ENCODE measurements around the gene PGAP3.

DNA sequence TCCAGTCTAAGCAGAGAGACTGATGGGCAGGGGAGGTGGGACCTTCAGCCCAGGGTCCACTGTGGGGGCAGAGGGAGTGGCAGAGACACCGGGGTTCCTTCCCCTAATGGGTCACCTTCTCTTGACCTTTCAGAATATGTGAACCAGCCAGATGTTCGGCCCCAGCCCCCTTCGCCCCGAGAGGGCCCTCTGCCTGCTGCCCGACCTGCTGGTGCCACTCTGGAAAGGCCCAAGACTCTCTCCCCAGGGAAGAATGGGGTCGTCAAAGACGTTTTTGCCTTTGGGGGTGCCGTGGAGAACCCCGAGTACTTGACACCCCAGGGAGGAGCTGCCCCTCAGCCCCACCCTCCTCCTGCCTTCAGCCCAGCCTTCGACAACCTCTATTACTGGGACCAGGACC, 39.7 kb upstream of the PGAP3 start:
- TF ChIP-seq, protein P1, sequence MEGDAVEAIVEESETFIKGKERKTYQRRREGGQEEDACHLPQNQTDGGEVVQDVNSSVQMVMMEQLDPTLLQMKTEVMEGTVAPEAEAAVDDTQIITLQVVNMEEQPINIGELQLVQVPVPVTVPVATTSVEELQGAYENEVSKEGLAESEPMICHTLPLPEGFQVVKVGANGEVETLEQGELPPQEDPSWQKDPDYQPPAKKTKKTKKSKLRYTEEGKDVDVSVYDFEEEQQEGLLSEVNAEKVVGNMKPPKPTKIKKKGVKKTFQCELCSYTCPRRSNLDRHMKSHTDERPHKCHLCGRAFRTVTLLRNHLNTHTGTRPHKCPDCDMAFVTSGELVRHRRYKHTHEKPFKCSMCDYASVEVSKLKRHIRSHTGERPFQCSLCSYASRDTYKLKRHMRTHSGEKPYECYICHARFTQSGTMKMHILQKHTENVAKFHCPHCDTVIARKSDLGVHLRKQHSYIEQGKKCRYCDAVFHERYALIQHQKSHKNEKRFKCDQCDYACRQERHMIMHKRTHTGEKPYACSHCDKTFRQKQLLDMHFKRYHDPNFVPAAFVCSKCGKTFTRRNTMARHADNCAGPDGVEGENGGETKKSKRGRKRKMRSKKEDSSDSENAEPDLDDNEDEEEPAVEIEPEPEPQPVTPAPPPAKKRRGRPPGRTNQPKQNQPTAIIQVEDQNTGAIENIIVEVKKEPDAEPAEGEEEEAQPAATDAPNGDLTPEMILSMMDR (IDR thresholded peaks at IDR 0.05) = no peak
- TF ChIP-seq POLR2A (IDR thresholded peaks at IDR 0.05) = no peak
